ENCODE data around the gene BMP6.
"Not testable (repeated sequence)": the region's sequence is repeated elsewhere in the genome, so short reads cannot be mapped to it uniquely, and the experiment has no call there.

Gene BMP6

DNA sequence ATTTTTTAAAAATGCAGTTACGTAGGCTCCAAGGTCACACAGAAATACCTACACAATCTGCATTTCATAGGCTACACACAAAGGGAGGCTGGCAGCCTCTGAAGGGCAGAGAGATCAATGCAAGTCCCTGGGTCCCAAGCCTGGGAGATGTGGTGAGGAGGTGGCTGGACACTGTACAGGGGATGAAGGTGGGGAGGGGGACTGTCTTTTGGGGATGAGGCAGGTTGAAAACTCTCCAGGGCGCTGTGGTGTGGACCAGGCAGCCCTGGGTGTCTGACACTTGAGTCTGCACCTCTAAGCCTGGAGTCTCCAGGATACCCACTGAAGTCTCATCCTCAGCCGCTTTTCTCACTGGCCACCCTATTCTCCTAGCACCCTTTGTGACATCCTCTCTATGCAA, 160.2 kb downstream of the BMP6 start:
- TF ChIP-seq, protein P1, sequence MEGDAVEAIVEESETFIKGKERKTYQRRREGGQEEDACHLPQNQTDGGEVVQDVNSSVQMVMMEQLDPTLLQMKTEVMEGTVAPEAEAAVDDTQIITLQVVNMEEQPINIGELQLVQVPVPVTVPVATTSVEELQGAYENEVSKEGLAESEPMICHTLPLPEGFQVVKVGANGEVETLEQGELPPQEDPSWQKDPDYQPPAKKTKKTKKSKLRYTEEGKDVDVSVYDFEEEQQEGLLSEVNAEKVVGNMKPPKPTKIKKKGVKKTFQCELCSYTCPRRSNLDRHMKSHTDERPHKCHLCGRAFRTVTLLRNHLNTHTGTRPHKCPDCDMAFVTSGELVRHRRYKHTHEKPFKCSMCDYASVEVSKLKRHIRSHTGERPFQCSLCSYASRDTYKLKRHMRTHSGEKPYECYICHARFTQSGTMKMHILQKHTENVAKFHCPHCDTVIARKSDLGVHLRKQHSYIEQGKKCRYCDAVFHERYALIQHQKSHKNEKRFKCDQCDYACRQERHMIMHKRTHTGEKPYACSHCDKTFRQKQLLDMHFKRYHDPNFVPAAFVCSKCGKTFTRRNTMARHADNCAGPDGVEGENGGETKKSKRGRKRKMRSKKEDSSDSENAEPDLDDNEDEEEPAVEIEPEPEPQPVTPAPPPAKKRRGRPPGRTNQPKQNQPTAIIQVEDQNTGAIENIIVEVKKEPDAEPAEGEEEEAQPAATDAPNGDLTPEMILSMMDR (conservative IDR thresholded peaks at IDR 0.05; ENCODE audit: control insufficient read depth, insufficient read depth, low read depth, low read length) = no peak
- no peak for DNase-seq (ENCODE audit: low read depth)
- no peak overlapping the region for H3K4me3 ChIP-seq (ENCODE audit: control insufficient read depth, low read depth, low read length)

DNA sequence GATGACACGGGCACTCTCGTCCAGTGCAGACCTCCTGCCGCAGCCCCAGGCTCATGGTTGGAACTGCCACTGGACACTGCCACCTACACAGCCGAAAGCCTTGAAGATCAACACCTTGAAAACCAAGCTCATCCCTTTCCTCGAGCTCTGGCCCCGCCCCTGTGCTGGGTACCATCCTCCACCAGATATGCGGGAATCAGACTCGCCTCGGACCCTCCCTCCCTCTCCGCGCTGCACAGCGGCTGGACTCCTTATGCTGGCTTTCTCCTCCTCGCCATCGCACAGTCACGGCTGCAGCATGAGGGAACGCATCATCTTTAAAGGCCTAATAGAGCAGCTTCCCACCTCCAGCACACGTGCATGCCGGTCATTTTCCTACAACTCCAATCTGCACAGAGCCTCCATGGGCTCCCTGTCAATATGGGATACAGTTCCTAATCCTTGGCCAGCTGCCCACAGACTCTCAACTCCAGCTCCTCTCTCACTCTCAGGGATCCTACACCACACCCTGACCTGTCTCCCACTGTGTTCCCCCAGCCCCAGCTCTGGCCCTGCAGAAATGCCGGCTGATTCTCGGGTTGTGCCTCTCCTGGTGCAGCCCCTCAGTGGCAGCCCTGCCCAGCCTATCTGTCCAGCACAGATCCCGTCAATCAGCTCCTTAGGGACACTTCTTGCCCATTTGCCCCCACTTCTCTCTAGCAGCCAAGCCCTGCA, 161.5 kb downstream of the BMP6 start:
- TF ChIP-seq, protein P1 (conservative IDR thresholded peaks at IDR 0.05; ENCODE audit: control insufficient read depth, insufficient read depth, low read depth, low read length) = no peak
- no peak for DNase-seq (ENCODE audit: low read depth)
- H3K4me3 ChIP-seq (ENCODE audit: control insufficient read depth, low read depth, low read length) = no peak overlapping the region

DNA sequence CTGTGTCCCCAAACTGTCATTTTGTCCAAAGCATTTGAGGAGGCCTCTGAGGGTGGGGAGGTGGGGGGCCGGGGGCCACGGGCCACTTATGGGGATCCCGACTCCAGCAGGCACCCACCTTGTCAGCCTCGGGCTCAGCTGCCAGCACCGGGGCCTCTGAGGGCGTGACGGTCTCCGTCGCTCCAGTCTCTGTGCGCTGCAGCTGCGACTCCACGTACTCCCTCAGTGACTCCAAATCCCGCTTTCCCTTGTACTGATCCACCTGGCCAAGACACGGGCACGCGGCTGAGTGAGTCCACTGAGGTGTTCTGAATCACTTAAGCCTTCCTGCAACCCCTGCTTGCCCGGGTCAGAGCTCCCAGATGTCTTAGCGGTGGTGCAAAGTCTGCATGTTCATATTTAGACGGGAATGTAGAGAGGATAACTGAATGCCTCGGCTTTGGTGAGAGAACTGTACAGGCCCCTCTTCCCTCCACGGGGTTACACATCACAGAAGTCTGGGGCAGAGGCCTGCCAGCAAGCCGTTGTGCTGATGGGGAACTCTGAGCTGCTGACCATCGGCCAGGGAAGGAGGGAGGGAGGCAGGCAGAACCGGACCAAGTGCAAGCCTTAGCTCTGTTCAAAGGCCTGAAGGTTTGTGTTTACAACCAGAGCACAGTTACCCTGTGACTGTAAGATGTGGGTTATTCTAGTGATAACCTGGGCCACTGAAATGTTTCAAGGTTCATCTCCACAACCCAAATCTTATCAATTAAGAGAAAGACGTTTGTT, 162.9 kb downstream of the BMP6 start:
- no peak overlapping the region for H3K4me3 ChIP-seq (ENCODE audit: control insufficient read depth, low read depth, low read length)
- DNase-seq (ENCODE audit: low read depth) = no peak
- TF ChIP-seq, protein P1 (conservative IDR thresholded peaks at IDR 0.05; ENCODE audit: control insufficient read depth, insufficient read depth, low read depth, low read length) = no peak

- TF ChIP-seq, protein P1 (conservative IDR thresholded peaks at IDR 0.05; ENCODE audit: control insufficient read depth, insufficient read depth, low read depth, low read length) = no peak
- H3K4me3 ChIP-seq (ENCODE audit: control insufficient read depth, low read depth, low read length) = no peak overlapping the region
- DNase-seq (ENCODE audit: low read depth) = no peak
These were observed 165.4 kb downstream of the BMP6 start for GRCh38 chr6:7891078-7891872.

- DNase-seq (ENCODE audit: low read depth); H3K4me3 ChIP-seq (ENCODE audit: control insufficient read depth, low read depth, low read length): not testable (repeated sequence)
These were observed 166.5 kb downstream of the BMP6 start for GRCh38 chr6:7892367-7892766.

- no peak for DNase-seq (ENCODE audit: low read depth)
- H3K4me3 ChIP-seq (ENCODE audit: control insufficient read depth, low read depth, low read length) = no peak overlapping the region
- TF ChIP-seq, protein P1 (conservative IDR thresholded peaks at IDR 0.05; ENCODE audit: control insufficient read depth, insufficient read depth, low read depth, low read length) = no peak
These were observed 167.4 kb downstream of the BMP6 start for GRCh38 chr6:7893342-7893741.

Measured in fibroblast of mammary gland (primary cell).